SK-N-SH (cell line): ENCODE results near the gene POLR3G.

Experiments
- EP300 ChIP-seq, 2 experiments: IDR thresholded peaks; 2 replicates each; pipeline versions ENCODE4 v1.4.0 to v1.6.1; 2012; ENCODE audit warnings: borderline replicate concordance in 1 of 2, low read depth in 1 of 2, low read length in 1 of 2
- POLR2AphosphoS5 ChIP-seq: IDR thresholded peaks from 2 replicates; pipeline ENCODE4 v1.6.1; 2012; ENCODE audit warnings: low read depth, low read length
- TEAD4 ChIP-seq: IDR thresholded peaks from 2 replicates; pipeline ENCODE4 v1.4.0; 2012; ENCODE audit warnings: mild to moderate bottlenecking, borderline replicate concordance; ENCODE audit not compliant: insufficient read depth
- TF ChIP-seq, protein P1 (sequence below): fragments of 200-600 bp; sonication (generic); IDR thresholded peaks from 2 replicates; pipeline ENCODE4 v1.6.1; 2017; ENCODE audit warnings: antibody characterized with exemption, mild to moderate bottlenecking, moderate library complexity

- TF ChIP-seq, protein P1, sequence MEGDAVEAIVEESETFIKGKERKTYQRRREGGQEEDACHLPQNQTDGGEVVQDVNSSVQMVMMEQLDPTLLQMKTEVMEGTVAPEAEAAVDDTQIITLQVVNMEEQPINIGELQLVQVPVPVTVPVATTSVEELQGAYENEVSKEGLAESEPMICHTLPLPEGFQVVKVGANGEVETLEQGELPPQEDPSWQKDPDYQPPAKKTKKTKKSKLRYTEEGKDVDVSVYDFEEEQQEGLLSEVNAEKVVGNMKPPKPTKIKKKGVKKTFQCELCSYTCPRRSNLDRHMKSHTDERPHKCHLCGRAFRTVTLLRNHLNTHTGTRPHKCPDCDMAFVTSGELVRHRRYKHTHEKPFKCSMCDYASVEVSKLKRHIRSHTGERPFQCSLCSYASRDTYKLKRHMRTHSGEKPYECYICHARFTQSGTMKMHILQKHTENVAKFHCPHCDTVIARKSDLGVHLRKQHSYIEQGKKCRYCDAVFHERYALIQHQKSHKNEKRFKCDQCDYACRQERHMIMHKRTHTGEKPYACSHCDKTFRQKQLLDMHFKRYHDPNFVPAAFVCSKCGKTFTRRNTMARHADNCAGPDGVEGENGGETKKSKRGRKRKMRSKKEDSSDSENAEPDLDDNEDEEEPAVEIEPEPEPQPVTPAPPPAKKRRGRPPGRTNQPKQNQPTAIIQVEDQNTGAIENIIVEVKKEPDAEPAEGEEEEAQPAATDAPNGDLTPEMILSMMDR: no peak
- TF ChIP-seq EP300 (IDR thresholded peaks at IDR 0.05; ENCODE audit: borderline replicate concordance in 1 of 2, low read depth in 1 of 2, low read length in 1 of 2) (no peak), POLR2AphosphoS5 (no peak), TEAD4 (no peak)
These were observed 73.5 kb downstream of the POLR3G start for GRCh38 chr5:90548069-90548593.
